ENCODE results near the gene LYZL6.

Gene LYZL6

GRCh38 chr17:35943537-35943936 is at the start of gene LYZL6:
LYZL6 (minus strand) TSS chr17:35943713; CDS start chr17:35939356, 4,357 bp downstream.
- no peak within 1 kb of the TSS for H3K4me3 ChIP-seq (ENCODE audit: low read depth, low read length)
- no peak for DNase-seq (ENCODE audit: low read depth)
- no peak for TF ChIP-seq CTCF (IDR thresholded peaks at IDR 0.05; ENCODE audit: insufficient read depth, low read depth, low read length, missing control alignments)

GRCh38 chr17:35991075-35991474 is 47.6 kb upstream of the LYZL6 start:
- TF ChIP-seq CTCF (IDR thresholded peaks at IDR 0.05; ENCODE audit: insufficient read depth, low read depth, low read length, missing control alignments) = no peak
- no peak overlapping the region for H3K4me3 ChIP-seq (ENCODE audit: low read depth, low read length)
- DNase-seq (ENCODE audit: low read depth) = no peak

- DNase-seq (ENCODE audit: low read depth) = no peak
- no peak overlapping the region for H3K4me3 ChIP-seq (ENCODE audit: low read depth, low read length)
- no peak for TF ChIP-seq CTCF (IDR thresholded peaks at IDR 0.05; ENCODE audit: insufficient read depth, low read depth, low read length, missing control alignments)
Measured at GRCh38 chr17:35988164-35988563, 44.7 kb upstream of the LYZL6 start.

GRCh38 chr17:35986643-35987042 is 43.1 kb upstream of the LYZL6 start, which contains the start of gene CCL14:
CCL14 (minus strand) TSS chr17:35986729; CDS start chr17:35986649, 80 bp downstream.
- TF ChIP-seq CTCF (IDR thresholded peaks at IDR 0.05; ENCODE audit: insufficient read depth, low read depth, low read length, missing control alignments) = no peak
- DNase-seq (ENCODE audit: low read depth) = no peak
- no peak within 1 kb of the TSS for H3K4me3 ChIP-seq (ENCODE audit: low read depth, low read length)

GRCh38 chr17:35984140-35984539 is 40.6 kb upstream of the LYZL6 start:
- no peak for TF ChIP-seq CTCF (IDR thresholded peaks at IDR 0.05; ENCODE audit: insufficient read depth, low read depth, low read length, missing control alignments)
- DNase-seq (ENCODE audit: low read depth) = no peak

GRCh38 chr17:35982409-35983191 is 39.1 kb upstream of the LYZL6 start:
- no peak for DNase-seq (ENCODE audit: low read depth)
- TF ChIP-seq CTCF (IDR thresholded peaks at IDR 0.05; ENCODE audit: insufficient read depth, low read depth, low read length, missing control alignments) = no peak
- H3K4me3 ChIP-seq (ENCODE audit: low read depth, low read length) = no peak overlapping the region

More at GRCh38 chr17:35984140-35984539, 40.6 kb upstream of the LYZL6 start:
- H3K4me3 ChIP-seq (ENCODE audit: low read depth, low read length) = no peak overlapping the region

Data from GM12865 (cell line).